GM18870 (cell line): ENCODE results near the gene POLR2J3.
"Not testable (repeated sequence)": the region's sequence is repeated elsewhere in the genome, so short reads cannot be mapped to it uniquely, and the experiment has no call there.

ENCODE experiments used
- ATAC-seq: cut with Tn5 transposase; IDR thresholded peaks from one replicate; pipeline ENCODE4 v1.9.1; 2021; ENCODE audit warnings: moderate library complexity; ENCODE audit not compliant: unreplicated experiment

The POLR2J3 gene

GRCh38 chr7:102572261-102573239 lies at the start of gene POLR2J3:
Gene POLR2J3, minus strand, starts transcription at chr7:102572583. Its CDS starts 62 bp downstream, at chr7:102572521.
- ATAC-seq = peak; percentile 88

- ATAC-seq = not testable (repeated sequence)
Observed at GRCh38 chr7:102618122-102618521, 45.7 kb upstream of the POLR2J3 start.

GRCh38 chr7:102616507-102617125 lies 44.2 kb upstream of the POLR2J3 start, which contains the start of gene RASA4:
Gene RASA4, minus strand, starts transcription at chr7:102616756. Its CDS starts 67 bp downstream, at chr7:102616689.
- peak; percentile 25 for ATAC-seq

GRCh38 chr7:102615930-102616329 lies 43.5 kb upstream of the POLR2J3 start:
- ATAC-seq = not testable (repeated sequence)

- ATAC-seq = not testable (repeated sequence)
Observed at GRCh38 chr7:102614873-102615272, 42.5 kb upstream of the POLR2J3 start.

- ATAC-seq = peak; percentile 36
Observed at GRCh38 chr7:102614346-102614697, 41.9 kb upstream of the POLR2J3 start.

GRCh38 chr7:102613575-102614345 lies 41.4 kb upstream of the POLR2J3 start:
- peak; percentile 69 for ATAC-seq

- not testable (repeated sequence) for ATAC-seq
Observed at GRCh38 chr7:102611675-102612325, 39.4 kb upstream of the POLR2J3 start.

- not testable (repeated sequence) for ATAC-seq
Observed at GRCh38 chr7:102611013-102611674, 38.8 kb upstream of the POLR2J3 start.

- not testable (repeated sequence) for ATAC-seq
Observed at GRCh38 chr7:102610441-102610840, 38.1 kb upstream of the POLR2J3 start.

GRCh38 chr7:102609734-102610133 lies 37.4 kb upstream of the POLR2J3 start:
- ATAC-seq = not testable (repeated sequence)

GRCh38 chr7:102606848-102607247 lies 34.5 kb upstream of the POLR2J3 start:
- ATAC-seq = not testable (repeated sequence)

- ATAC-seq = not testable (repeated sequence)
Observed at GRCh38 chr7:102604431-102605145, 32.2 kb upstream of the POLR2J3 start.

GRCh38 chr7:102602317-102602716 lies 29.9 kb upstream of the POLR2J3 start:
- not testable (repeated sequence) for ATAC-seq

- ATAC-seq = not testable (repeated sequence)
Observed at GRCh38 chr7:102599699-102600098, 27.3 kb upstream of the POLR2J3 start.

- ATAC-seq = not testable (repeated sequence)
Observed at GRCh38 chr7:102596036-102596435, 23.7 kb upstream of the POLR2J3 start.

GRCh38 chr7:102593637-102594334 lies 21.4 kb upstream of the POLR2J3 start:
- ATAC-seq = not testable (repeated sequence)

GRCh38 chr7:102592477-102593019 lies 20.2 kb upstream of the POLR2J3 start:
- ATAC-seq = not testable (repeated sequence)
